Naive thymus-derived CD4-positive, alpha-beta T cell (primary cell): ENCODE data around the gene COL5A1. TPM values are rescaled to one million over a fixed set of nuclear protein-coding genes. Genes with fewer than 3 reads are reported as not detected.

ENCODE experiments used
- ATAC-seq: fragments of 150-1000 bp; cut with Tn5 transposase; 2 replicates; pipeline ENCODE4 v1.10.0; 2021; ENCODE audit warnings: mild to moderate bottlenecking, moderate library complexity
- CTCF ChIA-PET: fragments of 350-600 bp; sonication (Branson Sonifier 250); formaldehyde crosslinking; loops from one replicate; lab custom pipeline; 2021; ENCODE audit warnings: antibody characterized with exemption; lab: Charles Lee
- POLR2A ChIA-PET: fragments of 350-600 bp; sonication (Branson Sonifier 250); formaldehyde crosslinking; loops from one replicate; lab custom pipeline; 2021; ENCODE audit warnings: antibody characterized with exemption, inconsistent platforms; lab: Charles Lee
- DNase-seq, 9 donors: peaks; one replicate each; pipeline versions ENCODE4 v3.0.0 to v3.0.0-alpha.2; 2020 to 2022; ENCODE audit warnings: mixed read lengths in 1 of 9
- H3K27ac ChIP-seq: one replicate; pipeline ENCODE4 v1.7.0; 2013; ENCODE audit warnings: mild to moderate bottlenecking, low read depth, low read length, moderate library complexity
- H3K27me3 ChIP-seq, 2 donors: one replicate each; pipeline ENCODE4 v1.7.0; 2013; ENCODE audit warnings: low read length in 2 of 2, mild to moderate bottlenecking in 2 of 2, moderate library complexity in 2 of 2; ENCODE audit not compliant: control insufficient read depth in 2 of 2, insufficient read depth in 2 of 2
- H3K36me3 ChIP-seq, 3 experiments: 1 replicate in 2 of 3; 2 replicates in 1 of 3; pipeline ENCODE4 v1.7.0; 2013; ENCODE audit warnings: low read length in 3 of 3, mild to moderate bottlenecking in 3 of 3, moderate library complexity in 1 of 3; ENCODE audit not compliant: insufficient read depth in 3 of 3, control insufficient read depth in 2 of 3
- H3K4me1 ChIP-seq, 2 donors: one replicate each; pipeline ENCODE4 v1.7.0; 2013; ENCODE audit warnings: low read length in 2 of 2, mild to moderate bottlenecking in 2 of 2, moderate library complexity in 1 of 2; ENCODE audit not compliant: control insufficient read depth in 2 of 2, insufficient read depth in 2 of 2
- H3K4me3 ChIP-seq: 2 replicates; pipeline ENCODE4 v1.7.0; 2013; ENCODE audit warnings: mild to moderate bottlenecking, low read length
- H3K9me3 ChIP-seq, 3 experiments: 1 replicate in 2 of 3; 2 replicates in 1 of 3; pipeline ENCODE4 v1.7.0; 2013; ENCODE audit warnings: low read length in 3 of 3; ENCODE audit not compliant: control insufficient read depth in 2 of 3
- H3K27ac Mint-ChIP-seq, 9 donors: one replicate each; pipeline ENCODE4 v1.8.0; 2020 to 2022; ENCODE audit warnings: mixed read lengths in 9 of 9, mild to moderate bottlenecking in 8 of 9, moderate library complexity in 5 of 9, inconsistent platforms in 2 of 9
- H3K27me3 Mint-ChIP-seq, 5 donors: one replicate each; pipeline ENCODE4 v1.8.0; 2021 to 2022; ENCODE audit warnings: mixed read lengths in 5 of 5, mild to moderate bottlenecking in 1 of 5
- H3K36me3 Mint-ChIP-seq, 5 donors: one replicate each; pipeline ENCODE4 v1.8.0; 2020 to 2022; ENCODE audit warnings: mixed read lengths in 5 of 5, mild to moderate bottlenecking in 3 of 5, inconsistent platforms in 1 of 5
- H3K4me1 Mint-ChIP-seq, 7 donors: one replicate each; pipeline ENCODE4 v1.8.0; 2020 to 2022; ENCODE audit warnings: mixed read lengths in 7 of 7, mild to moderate bottlenecking in 3 of 7, inconsistent platforms in 1 of 7
- H3K4me3 Mint-ChIP-seq, 10 donors: one replicate each; pipeline ENCODE4 v1.8.0; 2020 to 2022; ENCODE audit warnings: mild to moderate bottlenecking in 10 of 10, mixed read lengths in 10 of 10, moderate library complexity in 6 of 10, inconsistent platforms in 2 of 10
- H3K9me3 Mint-ChIP-seq, 11 donors: one replicate each; pipeline ENCODE4 v1.8.0; 2020 to 2022; ENCODE audit warnings: mixed read lengths in 11 of 11, mild to moderate bottlenecking in 4 of 11, inconsistent platforms in 1 of 11, moderate library complexity in 1 of 11
- intact Hi-C, 2 donors: fragments of 100-400 bp; cut with micrococcal nuclease; formaldehyde crosslinking; loops; one replicate each; pipeline ENCODE4 v1.15.1; 2023
- polyA plus RNA-seq, 2 donors: library from polyadenylated mRNA; unstranded; fragments of 300-500 nt; fragmentation: Illumina TruSeq; gene quantifications; one replicate each; pipeline ENCODE4 v1.2.3, GENCODE V29; 2021
- total RNA-seq, 6 experiments: library from RNA in 5 of 6; stranded (reverse) in 5 of 6; gene quantifications; 1 replicate in 5 of 6; 2 replicates in 1 of 6; pipeline ENCODE4 v1.2.3 and lab custom pipeline; 2021 to 2026

COL5A1 gene
- total and polyA plus RNA-seq, 7 experiments from 2014 or later = 0.16 to 0.56 (median 0.24) TPM; not detected in 2

DNA sequence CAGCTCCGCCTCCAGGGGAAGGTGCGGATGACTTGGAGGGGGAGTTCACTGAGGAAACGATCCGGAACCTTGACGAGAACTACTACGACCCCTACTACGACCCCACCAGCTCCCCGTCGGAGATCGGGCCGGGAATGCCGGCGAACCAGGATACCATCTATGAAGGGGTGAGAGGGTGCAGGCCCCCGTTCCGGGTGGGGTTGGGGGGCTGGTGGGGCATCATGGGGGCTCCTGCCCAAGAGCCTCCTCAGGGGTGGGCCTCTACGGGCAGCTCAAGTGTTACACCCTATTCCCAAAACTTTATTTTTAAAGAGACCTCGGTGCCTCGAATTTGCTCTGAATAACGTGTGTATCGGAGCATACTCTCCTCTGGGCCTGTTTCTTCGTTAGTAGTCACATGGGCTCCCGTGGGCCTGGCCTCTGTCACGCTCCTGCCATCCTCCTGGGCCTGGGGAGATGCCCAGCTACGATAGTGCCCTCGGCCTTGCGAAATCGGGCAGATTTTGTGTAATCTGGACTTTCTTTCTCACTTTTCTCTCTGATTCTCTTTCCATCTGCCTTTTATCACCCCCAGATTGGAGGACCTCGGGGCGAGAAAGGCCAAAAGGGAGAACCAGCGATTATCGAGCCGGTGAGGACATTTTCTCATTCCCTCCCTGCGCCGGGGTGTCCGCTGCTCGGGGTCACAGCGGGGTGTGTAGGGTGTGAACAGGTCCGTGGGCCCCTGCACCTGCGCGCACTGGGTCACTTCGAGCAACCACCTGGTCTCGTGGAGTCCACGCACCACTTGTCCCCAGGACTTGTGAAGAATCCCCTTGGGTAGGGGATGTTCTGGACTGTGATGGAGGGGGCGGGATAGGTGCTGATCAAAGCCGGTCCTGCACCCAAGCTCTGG is 90.1 kb downstream of the COL5A1 start:
- peaks cover 0 to 5% (median 0%) of the 10 kb centered on the region in 5 donors for H3K27me3 Mint-ChIP-seq
- ChIA-PET CTCF (no interaction called here), POLR2A (no interaction called here)
- H3K4me3 Mint-ChIP-seq = no peak overlapping the region
- peaks cover 0 to 2% (median 0%) of the 10 kb centered on the region in 11 donors for H3K9me3 Mint-ChIP-seq
- Histone ChIP-seq H3K27ac (no peak overlapping the region), H3K4me1 (no peaks in the 10 kb centered on the region), H3K27me3 (no peaks in the 10 kb centered on the region), H3K36me3 (no peaks in the 10 kb centered on the region), H3K9me3 (no peaks in the 10 kb centered on the region), H3K4me3 (no peak overlapping the region)
- no peaks in the 10 kb centered on the region for H3K36me3 Mint-ChIP-seq
- H3K4me1 Mint-ChIP-seq = no peaks in the 10 kb centered on the region
- no peak overlapping the region for H3K27ac Mint-ChIP-seq
- intact Hi-C loops = no loop called here
- no peak for ATAC-seq
- DNase-seq = no peak

DNA sequence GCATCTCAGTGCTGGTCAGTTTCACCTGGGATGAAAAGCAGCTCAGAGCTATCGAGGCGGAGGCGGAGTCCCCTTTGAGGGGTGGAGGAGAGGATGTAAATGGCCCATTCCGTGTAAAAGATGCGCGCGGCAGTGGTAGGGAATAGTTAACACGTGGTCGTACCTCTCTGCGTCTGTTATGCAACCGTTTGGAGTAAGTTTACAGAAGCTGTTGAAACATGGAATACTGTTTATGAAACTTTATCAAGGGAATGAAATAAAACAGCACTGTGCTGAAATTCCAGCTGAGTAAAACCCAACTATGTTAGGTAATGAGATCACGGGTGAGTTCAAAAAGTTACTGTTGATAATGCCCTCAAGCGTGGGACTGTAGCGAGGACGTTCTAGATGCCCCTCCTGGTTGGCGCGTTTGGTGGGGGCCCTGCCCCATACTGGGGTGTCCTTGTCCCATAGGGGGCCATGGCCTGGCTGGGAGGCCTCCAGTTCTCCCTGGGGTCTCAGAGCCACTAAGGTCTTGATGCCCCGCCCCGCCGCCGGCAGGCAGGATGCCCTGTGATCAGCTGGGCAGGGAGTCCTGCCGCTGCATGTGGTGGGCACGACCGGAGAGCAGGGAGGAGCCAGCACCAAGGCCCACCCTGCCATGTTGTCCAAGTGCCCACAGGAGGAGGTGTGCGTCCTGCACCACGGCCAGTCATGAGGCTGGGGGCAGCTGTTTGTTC is 90.9 kb downstream of the COL5A1 start:
- H3K4me1 ChIP-seq = no peaks in the 10 kb centered on the region
- no peak overlapping the region for H3K4me3 ChIP-seq
- H3K27me3 ChIP-seq = no peaks in the 10 kb centered on the region
- H3K9me3 Mint-ChIP-seq = peaks cover 0 to 2% (median 0%) of the 10 kb centered on the region in 11 donors
- DNase-seq (no peak), ATAC-seq (no peak)
- intact Hi-C loops = no loop called here
- no peak overlapping the region for H3K27ac Mint-ChIP-seq
- H3K27ac ChIP-seq = no peak overlapping the region
- no peak overlapping the region for H3K4me3 Mint-ChIP-seq
- H3K36me3 Mint-ChIP-seq = no peaks in the 10 kb centered on the region
- no peaks in the 10 kb centered on the region for H3K9me3 ChIP-seq
- ChIA-PET CTCF (no interaction called here), POLR2A (no interaction called here)
- H3K36me3 ChIP-seq = no peaks in the 10 kb centered on the region
- no peaks in the 10 kb centered on the region for H3K4me1 Mint-ChIP-seq
- peaks cover 0 to 5% (median 0%) of the 10 kb centered on the region in 5 donors for H3K27me3 Mint-ChIP-seq

DNA sequence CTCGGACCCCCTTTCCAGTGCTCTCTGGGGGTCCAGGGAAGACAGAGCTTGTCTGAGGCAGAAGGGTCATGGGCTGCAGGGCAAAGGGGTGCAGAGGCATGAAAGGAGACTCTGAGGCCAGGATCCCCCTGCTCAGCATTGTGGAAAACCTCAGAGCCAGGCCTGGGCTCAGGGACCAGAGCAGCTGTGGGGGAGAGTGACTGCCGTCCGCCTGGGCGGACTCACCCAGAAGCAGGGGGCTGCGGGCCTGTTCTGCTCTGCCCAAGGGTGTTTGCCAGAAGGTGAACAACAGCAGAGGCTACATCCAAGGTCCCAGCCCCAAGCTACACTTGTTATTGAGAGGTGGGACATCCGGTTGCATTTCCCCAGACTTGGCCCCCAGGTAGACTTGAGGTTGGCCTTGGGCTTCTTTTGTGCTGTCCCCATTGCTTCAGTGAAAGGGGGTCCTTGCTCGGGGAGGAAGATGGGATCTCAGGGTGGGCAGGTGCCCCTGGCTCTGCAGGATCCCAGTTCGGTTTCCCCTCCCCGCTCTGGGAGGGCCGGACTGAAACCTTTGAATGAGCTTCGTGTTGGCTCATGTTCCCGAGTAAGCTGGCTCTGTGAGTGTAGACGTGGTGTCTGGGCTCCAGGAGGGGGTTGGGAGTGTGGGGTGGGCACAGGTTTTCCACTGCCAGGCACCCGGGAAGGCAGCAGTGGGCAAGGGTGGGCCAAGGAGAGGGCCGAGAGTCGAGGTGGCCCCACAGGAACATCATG is 92.1 kb downstream of the COL5A1 start:
- intact Hi-C loops = no loop called here

DNA sequence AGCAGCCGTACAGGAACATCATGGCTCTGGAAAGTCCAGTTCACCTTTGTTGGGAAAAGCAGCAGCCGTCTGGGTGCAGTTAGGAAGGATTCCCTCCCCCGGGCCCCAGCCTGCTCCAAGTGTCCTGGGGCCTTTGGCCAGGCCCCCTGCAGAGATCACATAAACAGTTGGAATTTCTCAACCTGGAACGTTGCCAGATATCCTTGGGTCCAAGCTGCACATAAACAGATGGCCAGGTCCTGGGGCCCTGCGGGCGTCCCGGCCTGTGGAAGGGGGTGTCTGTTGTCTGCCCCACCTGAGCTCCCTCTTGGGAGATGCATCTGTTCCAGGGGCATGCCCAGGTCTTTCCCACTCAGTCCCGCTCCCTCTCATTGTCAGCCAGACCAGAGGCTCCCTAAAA is 92.7 kb downstream of the COL5A1 start:
- CTCF ChIA-PET = no interaction called here
- POLR2A ChIA-PET = no interaction called here

More for the DNA sequence above, 92.1 kb downstream of the COL5A1 start:
- H3K27ac Mint-ChIP-seq = no peak overlapping the region
- POLR2A ChIA-PET = no interaction called here
- DNase-seq (no peak), ATAC-seq (no peak)
- Histone ChIP-seq H3K27ac (no peak overlapping the region), H3K9me3 (no peaks in the 10 kb centered on the region), H3K36me3 (no peaks in the 10 kb centered on the region), H3K4me3 (no peak overlapping the region), H3K27me3 (no peaks in the 10 kb centered on the region), H3K4me1 (no peaks in the 10 kb centered on the region)
- H3K27me3 Mint-ChIP-seq = peaks cover 0 to 5% (median 0%) of the 10 kb centered on the region in 5 donors
- H3K4me3 Mint-ChIP-seq = no peak overlapping the region
- H3K36me3 Mint-ChIP-seq = no peaks in the 10 kb centered on the region
- peaks cover 0 to 2% (median 0%) of the 10 kb centered on the region in 11 donors for H3K9me3 Mint-ChIP-seq
- no peaks in the 10 kb centered on the region for H3K4me1 Mint-ChIP-seq
- CTCF ChIA-PET = no interaction called here

DNA sequence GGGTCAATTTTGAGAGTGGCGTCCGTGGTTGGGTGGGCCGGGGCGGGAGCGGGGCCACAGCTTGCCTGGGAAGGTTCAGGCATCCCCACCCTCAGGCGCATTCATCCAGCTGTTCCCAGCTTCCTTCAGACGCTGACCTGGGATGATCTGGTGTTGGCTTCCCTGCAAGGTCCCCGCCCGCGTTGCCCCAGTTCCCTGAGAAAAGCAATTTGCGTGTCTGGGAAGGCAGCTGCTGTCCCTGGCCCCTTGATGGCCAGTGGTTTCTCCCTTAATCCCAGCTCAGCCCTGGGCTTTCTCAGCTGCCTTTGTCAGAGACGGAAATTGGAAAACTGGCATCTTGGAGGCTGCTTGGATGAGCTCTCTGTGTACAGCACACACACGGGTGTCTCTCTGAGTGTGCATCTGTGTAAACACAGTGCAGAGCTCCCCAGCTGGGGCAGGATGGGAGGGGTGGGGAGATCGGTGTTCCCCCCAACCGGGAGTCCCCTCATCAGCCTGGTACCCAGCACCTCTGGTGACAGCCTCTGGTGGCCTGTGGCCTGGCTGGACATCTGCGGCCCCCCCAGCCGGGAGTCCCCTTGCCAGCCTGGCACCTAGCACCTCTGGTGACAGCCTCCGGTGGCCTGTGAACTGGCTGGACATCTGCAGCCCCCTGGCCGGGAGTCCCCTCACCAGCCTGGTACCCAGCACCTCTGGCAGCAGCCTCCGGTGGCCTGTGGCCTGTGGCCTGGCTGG is 94.0 kb downstream of the COL5A1 start:
- peaks cover 0 to 12% (median 6%) of the 10 kb centered on the region in 5 donors for H3K27me3 Mint-ChIP-seq
- H3K36me3 ChIP-seq = no peaks in the 10 kb centered on the region
- H3K27me3 ChIP-seq = no peaks in the 10 kb centered on the region
- intact Hi-C loops = no loop called here
- no peak overlapping the region for H3K4me3 ChIP-seq
- POLR2A ChIA-PET = no interaction called here
- H3K4me1 ChIP-seq = no peaks in the 10 kb centered on the region
- no peak for DNase-seq
- no peaks in the 10 kb centered on the region for H3K9me3 ChIP-seq
- CTCF ChIA-PET = interaction anchor here (0.6 kb wide), 2 partner anchors 492 to 543 kb away, joined by 4 to 5 read pairs; no protein-coding TSS in a partner anchor
- no peaks in the 10 kb centered on the region for H3K36me3 Mint-ChIP-seq
- ATAC-seq = no peak
- H3K9me3 Mint-ChIP-seq = no peaks in the 10 kb centered on the region
- no peak overlapping the region for H3K4me3 Mint-ChIP-seq
- no peak overlapping the region for H3K27ac ChIP-seq
- peaks cover 0 to 5% (median 0%) of the 10 kb centered on the region in 7 donors for H3K4me1 Mint-ChIP-seq
- H3K27ac Mint-ChIP-seq = no peak overlapping the region

More for the DNA sequence above, 92.7 kb downstream of the COL5A1 start:
- Histone ChIP-seq H3K4me1 (no peaks in the 10 kb centered on the region), H3K4me3 (no peak overlapping the region), H3K27me3 (no peaks in the 10 kb centered on the region), H3K27ac (no peak overlapping the region), H3K36me3 (no peaks in the 10 kb centered on the region), H3K9me3 (no peaks in the 10 kb centered on the region)
- no peak for ATAC-seq
- H3K4me1 Mint-ChIP-seq = peaks cover 0 to 4% (median 0%) of the 10 kb centered on the region in 7 donors
- DNase-seq = no peak
- no peak overlapping the region for H3K4me3 Mint-ChIP-seq
- peaks cover 0 to 1% (median 0%) of the 10 kb centered on the region in 11 donors for H3K9me3 Mint-ChIP-seq
- peaks cover 0 to 6% (median 4%) of the 10 kb centered on the region in 5 donors for H3K27me3 Mint-ChIP-seq
- intact Hi-C loops = no loop called here
- no peak overlapping the region for H3K27ac Mint-ChIP-seq
- no peaks in the 10 kb centered on the region for H3K36me3 Mint-ChIP-seq
